AG04450 (cell line): ENCODE results near the gene VSIG8. TPM values are rescaled to one million over a fixed set of nuclear protein-coding genes. Genes with fewer than 3 reads are reported as not detected.

Experiments
- CTCF ChIA-PET: fragments of 300-600, 350-600 bp; formaldehyde crosslinking; extraction: SDS; loops from one replicate; lab custom pipeline; 2022; ENCODE audit warnings: antibody characterized with exemption, inconsistent platforms; lab: Charles Lee
- POLR2A ChIA-PET: fragments of 350-600 bp; formaldehyde crosslinking; extraction: SDS; loops from one replicate; lab custom pipeline; 2021; ENCODE audit warnings: antibody characterized with exemption, inconsistent platforms; lab: Yijun Ruan, JAX
- DNase-seq: peaks from one replicate; pipeline ENCODE4 v3.0.0-alpha.2; 2011; ENCODE audit warnings: low read depth, low spot score
- H3K27ac ChIP-seq: one replicate; pipeline ENCODE4 v1.5.1; 2012; ENCODE audit warnings: low read depth, low read length, control low read depth
- H3K27me3 ChIP-seq: one replicate; pipeline ENCODE4 v1.6.0; 2012; ENCODE audit warnings: low read length; ENCODE audit not compliant: control insufficient read depth, insufficient read depth
- H3K4me3 ChIP-seq: 2 replicates; pipeline ENCODE4 v1.5.1; 2011; ENCODE audit warnings: mild to moderate bottlenecking, low read depth, low read length, control low read depth
- H3K9me3 ChIP-seq: 2 replicates; pipeline ENCODE4 v1.5.1; 2012; ENCODE audit warnings: low read length; ENCODE audit not compliant: control insufficient read depth, insufficient read depth
- CTCF ChIP-seq: IDR thresholded peaks from 2 replicates; pipeline ENCODE4 v1.5.1; 2011; ENCODE audit warnings: low read depth, low read length, control low read depth, inconsistent platforms
- polyA plus RNA-seq: library from polyadenylated mRNA; depleted of rRNA; stranded (reverse); fragments of >200 nt; gene quantifications from 2 replicates; pipeline ENCODE4 v1.2.3, GENCODE V29; 2011

VSIG8 gene
- polyA plus RNA-seq, 1 experiment: not detected

DNA sequence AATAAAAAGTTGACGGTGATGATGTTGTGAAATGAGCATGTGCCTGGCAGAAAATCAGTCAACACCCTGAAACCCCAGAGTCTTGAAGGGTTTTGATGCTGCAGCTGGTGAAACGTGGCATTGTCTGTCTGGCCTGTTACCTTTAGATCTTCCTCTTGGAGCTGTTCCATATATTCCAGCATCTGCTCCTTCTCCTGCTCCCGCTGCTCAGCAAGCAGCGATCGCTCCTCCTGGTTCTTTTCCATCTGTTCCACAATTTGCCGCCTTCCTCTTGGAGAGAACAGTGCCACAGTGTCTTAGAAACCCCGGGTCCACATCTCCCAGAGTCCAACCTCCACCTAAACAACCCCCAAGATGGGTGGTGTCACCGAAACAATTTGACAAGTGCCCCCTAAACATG lies 21.8 kb upstream of the VSIG8 start:
- Histone ChIP-seq H3K27me3 (no peaks in the 10 kb centered on the region), H3K4me3 (no peak overlapping the region), H3K27ac (no peak overlapping the region), H3K9me3 (no peaks in the 10 kb centered on the region)
- TF ChIP-seq CTCF: no peak
- no peak for DNase-seq
- CTCF ChIA-PET: interaction anchor here (13.3 kb wide), 1 partner anchor 84 kb away, joined by 556 read pairs; the partner anchor contains the start of gene FCRL6
- POLR2A ChIA-PET: no interaction called here

DNA sequence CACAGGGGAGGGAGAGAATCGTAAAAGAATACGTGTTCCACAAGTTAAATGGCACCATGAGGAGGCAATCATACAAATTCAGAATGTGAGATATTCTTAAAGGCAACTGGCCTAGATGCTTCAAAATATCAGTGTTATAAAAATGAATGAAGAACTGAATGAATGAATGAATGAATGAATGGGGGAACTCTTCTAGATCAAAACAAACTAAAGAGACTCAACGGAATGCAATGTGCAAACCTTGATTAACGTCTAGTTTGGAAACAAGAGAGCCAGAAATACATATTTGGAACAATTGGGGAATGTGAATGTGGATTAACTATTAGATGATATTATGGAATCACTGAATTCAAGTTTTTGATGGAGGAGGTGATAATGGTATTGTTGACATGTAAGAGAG lies 20.7 kb upstream of the VSIG8 start:
- no peaks in the 10 kb centered on the region for H3K27me3 ChIP-seq
- H3K27ac ChIP-seq: no peak overlapping the region
- CTCF ChIA-PET: interaction anchor here (1.3 to 4.7 kb wide), 2 partner anchors 8 to 102 kb away, joined by 3 to 57 read pairs; partner anchors contain the start of gene DUSP23
- no peak for DNase-seq
- no peaks in the 10 kb centered on the region for H3K9me3 ChIP-seq
- H3K4me3 ChIP-seq: no peak overlapping the region
- no peak for TF ChIP-seq CTCF
- POLR2A ChIA-PET: interaction anchor here (0.6 kb wide), 1 partner anchor 32 kb away, joined by 4 read pairs; no protein-coding TSS in a partner anchor

DNA sequence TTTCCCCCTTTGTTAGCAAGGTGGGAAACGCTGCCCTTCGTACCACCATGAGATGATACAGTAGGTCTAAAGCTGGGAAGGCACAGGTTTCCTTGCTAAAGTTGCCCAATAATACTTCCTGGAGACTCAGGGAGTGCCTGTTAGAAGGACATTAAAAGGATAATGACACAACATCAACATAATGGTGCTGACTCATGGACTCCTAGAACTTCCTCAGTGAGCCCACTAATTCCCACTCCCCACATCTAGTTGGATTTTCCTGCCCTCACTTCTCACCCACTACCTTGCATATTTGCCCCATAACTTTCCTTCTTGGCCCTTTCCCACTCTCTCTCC lies 20.0 kb upstream of the VSIG8 start:
- Histone ChIP-seq H3K9me3 (no peaks in the 10 kb centered on the region), H3K27ac (peak overlapping the region; percentile 59), H3K4me3 (no peak overlapping the region), H3K27me3 (no peaks in the 10 kb centered on the region)
- no peak for TF ChIP-seq CTCF
- ChIA-PET CTCF (interaction anchor here (1.3 to 4.7 kb wide), 2 partner anchors 9 to 102 kb away, joined by 3 to 57 read pairs; partner anchors contain the start of gene DUSP23), POLR2A (no interaction called here)
- DNase-seq: no peak

- CTCF ChIA-PET: interaction anchor here (1.3 to 4.7 kb wide), 2 partner anchors 10 to 101 kb away, joined by 3 to 57 read pairs; partner anchors contain the start of gene DUSP23
- Histone ChIP-seq H3K27me3 (no peaks in the 10 kb centered on the region), H3K4me3 (no peak overlapping the region), H3K27ac (peak overlapping the region; percentile 59), H3K9me3 (no peaks in the 10 kb centered on the region)
- peak; percentile 95 for DNase-seq
- POLR2A ChIA-PET: no interaction called here
- no peak for TF ChIP-seq CTCF
Measured at GRCh38 chr1:159881622-159882526, 19.4 kb upstream of the VSIG8 start.

- no peaks in the 10 kb centered on the region for H3K27me3 ChIP-seq
- no peak overlapping the region for H3K4me3 ChIP-seq
- H3K9me3 ChIP-seq: no peaks in the 10 kb centered on the region
- TF ChIP-seq CTCF: no peak
- CTCF ChIA-PET: interaction anchor here (0.6 to 4.7 kb wide), 6 partner anchors 8 to 205 kb away, joined by 3 to 57 read pairs (median 6); partner anchors contain the start of gene DUSP23
- POLR2A ChIA-PET: no interaction called here
- peak overlapping the region; percentile 33 for H3K27ac ChIP-seq
- DNase-seq: no peak
Measured at GRCh38 chr1:159880430-159880829, 18.0 kb upstream of the VSIG8 start.
